ENCODE results near the gene FBP2.

DNA sequence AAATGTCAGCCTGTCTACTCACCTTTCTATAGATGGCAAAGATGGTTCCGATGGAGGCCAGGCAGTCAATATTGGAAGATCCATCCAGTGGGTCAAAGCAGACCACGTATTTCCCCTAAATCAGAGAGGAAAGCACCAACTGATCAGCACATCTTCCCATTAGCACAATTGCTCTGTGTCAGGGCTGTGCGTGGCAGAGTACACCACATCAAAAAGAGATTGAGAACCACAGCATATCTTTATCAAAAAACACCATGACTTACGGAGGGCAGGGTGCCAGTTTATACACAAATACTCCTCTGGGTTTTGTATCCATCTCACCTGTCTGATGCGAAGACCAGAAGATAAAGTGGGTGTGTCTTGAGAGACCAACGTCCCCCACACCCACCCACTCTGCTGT lies 9.1 kb downstream of the FBP2 start:
- TF ChIP-seq, protein P1, sequence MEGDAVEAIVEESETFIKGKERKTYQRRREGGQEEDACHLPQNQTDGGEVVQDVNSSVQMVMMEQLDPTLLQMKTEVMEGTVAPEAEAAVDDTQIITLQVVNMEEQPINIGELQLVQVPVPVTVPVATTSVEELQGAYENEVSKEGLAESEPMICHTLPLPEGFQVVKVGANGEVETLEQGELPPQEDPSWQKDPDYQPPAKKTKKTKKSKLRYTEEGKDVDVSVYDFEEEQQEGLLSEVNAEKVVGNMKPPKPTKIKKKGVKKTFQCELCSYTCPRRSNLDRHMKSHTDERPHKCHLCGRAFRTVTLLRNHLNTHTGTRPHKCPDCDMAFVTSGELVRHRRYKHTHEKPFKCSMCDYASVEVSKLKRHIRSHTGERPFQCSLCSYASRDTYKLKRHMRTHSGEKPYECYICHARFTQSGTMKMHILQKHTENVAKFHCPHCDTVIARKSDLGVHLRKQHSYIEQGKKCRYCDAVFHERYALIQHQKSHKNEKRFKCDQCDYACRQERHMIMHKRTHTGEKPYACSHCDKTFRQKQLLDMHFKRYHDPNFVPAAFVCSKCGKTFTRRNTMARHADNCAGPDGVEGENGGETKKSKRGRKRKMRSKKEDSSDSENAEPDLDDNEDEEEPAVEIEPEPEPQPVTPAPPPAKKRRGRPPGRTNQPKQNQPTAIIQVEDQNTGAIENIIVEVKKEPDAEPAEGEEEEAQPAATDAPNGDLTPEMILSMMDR (IDR thresholded peaks at IDR 0.05): no peak
- TF ChIP-seq NFIC (IDR thresholded peaks at IDR 0.05; ENCODE audit: borderline replicate concordance): no peak
- TF ChIP-seq POLR2AphosphoS5 (IDR thresholded peaks at IDR 0.05; ENCODE audit: low read depth, low read length): no peak
- TF ChIP-seq GABPA (IDR thresholded peaks at IDR 0.05; ENCODE audit: low read depth): no peak
- no peak for TF ChIP-seq GATA2 (CRISPR knock-in tag; IDR thresholded peaks at IDR 0.05)
- TF ChIP-seq EZH2phosphoT487 (IDR thresholded peaks at IDR 0.05; ENCODE audit: borderline replicate concordance, low read depth): no peak
- no peak for TF ChIP-seq FOXJ3 (CRISPR knock-in tag; IDR thresholded peaks at IDR 0.05)
- TF ChIP-seq RCOR1 (IDR thresholded peaks at IDR 0.05; ENCODE audit: low read length): no peak
- TF ChIP-seq, protein P2, sequence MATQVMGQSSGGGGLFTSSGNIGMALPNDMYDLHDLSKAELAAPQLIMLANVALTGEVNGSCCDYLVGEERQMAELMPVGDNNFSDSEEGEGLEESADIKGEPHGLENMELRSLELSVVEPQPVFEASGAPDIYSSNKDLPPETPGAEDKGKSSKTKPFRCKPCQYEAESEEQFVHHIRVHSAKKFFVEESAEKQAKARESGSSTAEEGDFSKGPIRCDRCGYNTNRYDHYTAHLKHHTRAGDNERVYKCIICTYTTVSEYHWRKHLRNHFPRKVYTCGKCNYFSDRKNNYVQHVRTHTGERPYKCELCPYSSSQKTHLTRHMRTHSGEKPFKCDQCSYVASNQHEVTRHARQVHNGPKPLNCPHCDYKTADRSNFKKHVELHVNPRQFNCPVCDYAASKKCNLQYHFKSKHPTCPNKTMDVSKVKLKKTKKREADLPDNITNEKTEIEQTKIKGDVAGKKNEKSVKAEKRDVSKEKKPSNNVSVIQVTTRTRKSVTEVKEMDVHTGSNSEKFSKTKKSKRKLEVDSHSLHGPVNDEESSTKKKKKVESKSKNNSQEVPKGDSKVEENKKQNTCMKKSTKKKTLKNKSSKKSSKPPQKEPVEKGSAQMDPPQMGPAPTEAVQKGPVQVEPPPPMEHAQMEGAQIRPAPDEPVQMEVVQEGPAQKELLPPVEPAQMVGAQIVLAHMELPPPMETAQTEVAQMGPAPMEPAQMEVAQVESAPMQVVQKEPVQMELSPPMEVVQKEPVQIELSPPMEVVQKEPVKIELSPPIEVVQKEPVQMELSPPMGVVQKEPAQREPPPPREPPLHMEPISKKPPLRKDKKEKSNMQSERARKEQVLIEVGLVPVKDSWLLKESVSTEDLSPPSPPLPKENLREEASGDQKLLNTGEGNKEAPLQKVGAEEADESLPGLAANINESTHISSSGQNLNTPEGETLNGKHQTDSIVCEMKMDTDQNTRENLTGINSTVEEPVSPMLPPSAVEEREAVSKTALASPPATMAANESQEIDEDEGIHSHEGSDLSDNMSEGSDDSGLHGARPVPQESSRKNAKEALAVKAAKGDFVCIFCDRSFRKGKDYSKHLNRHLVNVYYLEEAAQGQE (IDR thresholded peaks at IDR 0.05; ENCODE audit: low read depth, low read length): no peak
- TF ChIP-seq EP300 (IDR thresholded peaks at IDR 0.05; ENCODE audit: borderline replicate concordance in 1 of 2, low read depth in 1 of 2, low read length in 1 of 2): no peak
- no peak for TF ChIP-seq YY1 (IDR thresholded peaks at IDR 0.05; ENCODE audit: low read depth)
- no peak for TF ChIP-seq JUND (IDR thresholded peaks at IDR 0.05)
- TF ChIP-seq SIN3A (IDR thresholded peaks at IDR 0.05; ENCODE audit: borderline replicate concordance, low read depth, low read length): no peak
